Heart right ventricle (tissue), 16 donors: ENCODE results near the gene NFIL3. TPM values are rescaled to one million over a fixed set of nuclear protein-coding genes. Genes with fewer than 3 reads are reported as not detected.

Experiments used
- ATAC-seq, 8 donors: fragments of 200-7000 bp; cut with Tn5 transposase; one replicate each; pipeline ENCODE4 v1.9.1; 2020; ENCODE audit warnings: mild to moderate bottlenecking in 8 of 8, moderate library complexity in 8 of 8, moderate number of reproducible peaks in 1 of 8
- DNase-seq, 2 donors: peaks; one replicate each; pipeline ENCODE4 v3.0.0-alpha.2; 2020
- H3K27ac ChIP-seq, 10 donors: fragments of 200-600 bp; sonication (generic) in 2 of 10; one replicate each; pipeline versions ENCODE4 v1.5.0 to v1.8.0; 2020 to 2022; ENCODE audit warnings: mild to moderate bottlenecking in 3 of 10
- H3K27me3 ChIP-seq, 7 donors: fragments of 200-600 bp; one replicate each; pipeline ENCODE4 v1.8.0; 2021 to 2022; ENCODE audit warnings: mild to moderate bottlenecking in 2 of 7
- H3K36me3 ChIP-seq, 9 donors: fragments of 200-600 bp; sonication (generic) in 1 of 9; one replicate each; pipeline versions ENCODE4 v1.5.0 to v1.8.0; 2020 to 2022; ENCODE audit warnings: mild to moderate bottlenecking in 2 of 9
- H3K4me1 ChIP-seq, 9 donors: fragments of 200-600 bp; sonication (generic) in 1 of 9; one replicate each; pipeline versions ENCODE4 v1.5.0 to v1.8.0; 2020 to 2022; ENCODE audit warnings: mild to moderate bottlenecking in 4 of 9
- H3K4me3 ChIP-seq, 10 donors: fragments of 200-600 bp; sonication (generic) in 2 of 10; one replicate each; pipeline versions ENCODE4 v1.5.0 to v1.8.0; 2020 to 2022; ENCODE audit warnings: mild to moderate bottlenecking in 7 of 10, moderate library complexity in 2 of 10
- H3K9me3 ChIP-seq, 11 donors: fragments of 200-600 bp in 10 of 11; sonication (generic) in 2 of 11; one replicate each; pipeline versions ENCODE4 v1.5.0 to v1.8.0; 2013 to 2022; ENCODE audit warnings: mild to moderate bottlenecking in 2 of 11, control low read depth in 1 of 11, moderate library complexity in 1 of 11
- WGBS, 2 donors: extraction: QIAGEN DNeasy Blood & Tissue Kit; methylation state at CpG; one replicate each; pipeline ENCODE4 v1.1.7; 2013; ENCODE audit warnings: inconsistent platforms in 1 of 2; 5-methylcytosine and 5-hydroxymethylcytosine counted together
- intact Hi-C, 10 donors: fragments of 100-400 bp; cut with DNase I; formaldehyde crosslinking; loops; one replicate each; pipeline versions ENCODE4 v1.11.1 to v1.14.2; 2022
- polyA plus RNA-seq, 2 donors: library from polyadenylated mRNA; stranded (reverse); fragments of 200-250 nt; gene quantifications; one replicate each; pipeline ENCODE4 v1.2.3, GENCODE V29; 2013
- total RNA-seq, 10 donors: library from RNA; stranded (reverse); fragmentation: NEBNext Ultra II Directional in 3 of 10; extraction: Animal tissue kit (Norgen Biotek cat#: 25700) in 3 of 10; gene quantifications; one replicate each; pipeline versions ENCODE4 v1.2.1 to v1.2.4, GENCODE V29; 2021 to 2023
- TF ChIP-seq, protein P1 (sequence below), 9 donors: fragments of 200-600 bp; sonication (generic) in 2 of 9; IDR thresholded peaks; one replicate each; pipeline versions ENCODE4 v1.5.0 to v1.8.0; 2021 to 2022; ENCODE audit warnings: antibody characterized with exemption in 9 of 9, mild to moderate bottlenecking in 5 of 9, moderate library complexity in 1 of 9
- donor health status: Arrhythmogenic right ventricular cardiomyopathy.
- donor health status: ischemic (EF 13 %, LVEDD 7.1; RV severe dilation, severe dysfunction).
- donor health status: healthy with polysubstance abuse.
- donor health status: DM: no; HTN: yes; CAD: no.
- donor health status: DM: no; HTN: no; CAD: no.
- donor health status: ischemic (EF 25% LVEDD 6.9; RV normal size, moderate dysfunction).
- donor health status: ischemic (EF 25% LVEDD 5.7; RV mildly dilated, moderate dysfunction).
- donor health status: healthy.
- donor health status: DM: yes; HTN: yes; CAD: no.
- donor health status: Ischemic cardiomyopathy.
- donor health status: ischemic (EF 35%, LVEDD 5.7; RV mildly dilated, moderate dysfunction).
- donor health status: nonischemic (EF 11% LVEDD 7.7; RV severe dilation, severe dysfunction).
- donor health status: DM: yes; HTN: yes; CAD: no.
- donor health status: PGD.
- donor health status: ischemic (EF 29% LVEDD 5.4; RV normal size, mild dysfunction).
- donor health status: nonischemic (EF 23%, LVEDD 6.1; RV moderate dilation, normal function).

The NFIL3 gene
- total and polyA plus RNA-seq, 12 donors: 10.8 to 88.0 (median 26.9) TPM

DNA sequence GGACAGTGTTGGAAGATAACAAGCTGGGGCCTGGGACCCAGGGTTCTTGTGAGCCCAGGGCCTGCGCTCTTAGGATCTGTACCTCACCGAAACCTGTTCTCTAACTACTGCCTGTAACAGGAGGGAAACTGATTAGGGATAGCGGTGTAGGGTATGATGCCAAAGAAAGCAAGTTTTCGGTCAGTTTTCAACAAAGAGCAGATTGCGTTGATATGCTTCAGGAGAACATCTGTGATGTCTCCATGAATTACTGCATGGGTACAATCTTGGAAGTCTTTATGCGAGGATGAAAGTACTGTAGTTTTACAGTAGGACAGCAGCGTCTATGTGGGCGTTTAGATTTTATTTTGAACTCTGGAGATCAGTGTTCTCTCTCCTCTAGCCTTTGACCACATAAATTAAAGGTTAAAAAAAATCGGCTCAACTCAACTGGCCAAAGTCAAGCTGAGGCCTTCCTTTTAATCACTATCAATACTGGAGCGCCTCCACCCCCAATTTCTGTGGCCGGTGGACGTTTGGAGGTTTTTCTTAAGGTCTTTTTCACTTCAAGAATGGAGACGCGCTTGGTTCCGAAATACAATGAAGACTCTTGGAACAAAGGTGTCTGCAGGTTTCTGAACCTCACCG lies 3.0 kb downstream of the NFIL3 start:
- H3K4me3 ChIP-seq: peak overlapping the region; percentile 48 to 83 (median 68)
- no peaks in the 10 kb centered on the region for H3K9me3 ChIP-seq
- DNase-seq (no peak), ATAC-seq (no peak)
- intact Hi-C loops: loop anchor here in 8 of 10 donors (2.0 to 10.0 kb wide), 14 partner anchors 58 to 496 kb away; partner anchors contain the start of gene AUH (in 3 of the 8)
- peaks cover 0 to 79% (median 52%) of the 10 kb centered on the region in 9 donors for H3K4me1 ChIP-seq
- H3K27ac ChIP-seq: peak overlapping the region; percentile 85 to 96 (median 92)
- no peaks in the 10 kb centered on the region for H3K27me3 ChIP-seq
- TF ChIP-seq, protein P1, sequence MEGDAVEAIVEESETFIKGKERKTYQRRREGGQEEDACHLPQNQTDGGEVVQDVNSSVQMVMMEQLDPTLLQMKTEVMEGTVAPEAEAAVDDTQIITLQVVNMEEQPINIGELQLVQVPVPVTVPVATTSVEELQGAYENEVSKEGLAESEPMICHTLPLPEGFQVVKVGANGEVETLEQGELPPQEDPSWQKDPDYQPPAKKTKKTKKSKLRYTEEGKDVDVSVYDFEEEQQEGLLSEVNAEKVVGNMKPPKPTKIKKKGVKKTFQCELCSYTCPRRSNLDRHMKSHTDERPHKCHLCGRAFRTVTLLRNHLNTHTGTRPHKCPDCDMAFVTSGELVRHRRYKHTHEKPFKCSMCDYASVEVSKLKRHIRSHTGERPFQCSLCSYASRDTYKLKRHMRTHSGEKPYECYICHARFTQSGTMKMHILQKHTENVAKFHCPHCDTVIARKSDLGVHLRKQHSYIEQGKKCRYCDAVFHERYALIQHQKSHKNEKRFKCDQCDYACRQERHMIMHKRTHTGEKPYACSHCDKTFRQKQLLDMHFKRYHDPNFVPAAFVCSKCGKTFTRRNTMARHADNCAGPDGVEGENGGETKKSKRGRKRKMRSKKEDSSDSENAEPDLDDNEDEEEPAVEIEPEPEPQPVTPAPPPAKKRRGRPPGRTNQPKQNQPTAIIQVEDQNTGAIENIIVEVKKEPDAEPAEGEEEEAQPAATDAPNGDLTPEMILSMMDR (IDR thresholded peaks at IDR 0.05): no peak
- no peaks in the 10 kb centered on the region for H3K36me3 ChIP-seq
- WGBS, 2 donors: 36 to 44% methylated on average over 16 of the region's 16 CpGs

DNA sequence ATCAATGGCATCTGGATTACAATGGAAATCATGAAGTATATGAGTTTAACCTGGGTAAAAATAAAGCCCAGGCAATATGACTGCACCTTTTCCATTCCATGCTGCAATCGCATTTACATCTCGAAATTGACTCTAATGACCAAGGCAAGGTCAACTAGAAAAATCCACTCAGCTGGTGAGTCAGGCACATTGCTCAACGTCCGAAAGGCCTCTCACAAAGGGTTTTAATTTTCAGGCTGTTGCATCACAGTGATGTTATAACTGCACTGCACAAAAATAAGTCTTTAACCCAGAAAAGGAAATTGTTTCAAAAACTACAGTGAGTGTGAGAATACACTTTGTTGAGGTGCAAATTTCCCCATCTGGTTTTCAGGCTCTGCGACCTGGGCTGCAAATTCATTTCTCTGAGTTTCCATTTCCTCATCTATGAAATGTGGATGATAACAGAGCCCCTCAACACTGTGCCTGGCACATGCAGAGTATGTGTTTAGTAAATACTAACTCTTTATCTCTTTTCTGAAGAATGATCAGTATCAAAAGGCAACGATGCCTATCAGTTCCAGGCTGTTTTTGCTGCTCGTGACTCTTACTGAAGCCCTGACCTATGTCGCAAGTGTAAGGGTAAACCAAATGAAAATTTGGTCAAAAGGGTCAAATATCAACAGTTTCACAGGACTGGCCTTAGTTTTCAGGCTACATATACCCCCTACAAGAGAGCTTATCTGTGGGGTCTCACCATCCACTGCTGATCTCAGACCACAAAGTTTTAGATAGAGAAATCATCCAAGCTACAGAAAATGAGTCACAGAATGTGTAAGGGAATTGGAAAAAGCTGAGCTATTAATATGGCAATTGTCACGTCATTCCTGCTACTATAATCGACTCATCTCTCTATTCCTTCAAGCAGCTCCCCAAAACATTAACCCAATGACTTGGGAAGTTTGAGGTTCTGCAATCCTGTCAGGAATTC lies 4.1 kb downstream of the NFIL3 start:
- WGBS, 2 donors: 56 to 62% methylated on average over 10 of the region's 10 CpGs
- Histone ChIP-seq H3K36me3 (no peaks in the 10 kb centered on the region), H3K27me3 (no peaks in the 10 kb centered on the region), H3K4me1 (peaks cover 0 to 79% (median 49%) of the 10 kb centered on the region in 9 donors), H3K9me3 (no peaks in the 10 kb centered on the region), H3K27ac (peak overlapping the region in 7 of 10 donors; percentile 54 to 96 (median 92)), H3K4me3 (peak overlapping the region in 1 of 10 donors; percentile 17)
- intact Hi-C loops: loop anchor here in 9 of 10 donors (2.0 to 10.0 kb wide), 15 partner anchors 57 to 495 kb away; partner anchors contain the start of gene AUH (in 4 of the 9)
- TF ChIP-seq, protein P1 (IDR thresholded peaks at IDR 0.05): no peak
- ATAC-seq (peak in 1 of 8 donors; percentile 33), DNase-seq (peak in 1 of 2 donors; percentile 28)

GRCh38 chr9:91418215-91418610 lies 5.4 kb downstream of the NFIL3 start:
- H3K4me1 ChIP-seq: peaks cover 0 to 91% (median 48%) of the 10 kb centered on the region in 9 donors
- no peaks in the 10 kb centered on the region for H3K27me3 ChIP-seq
- H3K9me3 ChIP-seq: no peaks in the 10 kb centered on the region
- no peaks in the 10 kb centered on the region for H3K36me3 ChIP-seq
- peak overlapping the region in 4 of 10 donors; percentile 88 to 96 (median 93) for H3K27ac ChIP-seq
- intact Hi-C loops: loop anchor here in 2 of 10 donors (5.0 to 10.0 kb wide), 2 partner anchors 56 to 223 kb away; partner anchors contain the start of gene AUH (in 1 of the 2)
- TF ChIP-seq, protein P1 (IDR thresholded peaks at IDR 0.05): no peak
- no peak for DNase-seq
- ATAC-seq: no peak
- H3K4me3 ChIP-seq: no peak overlapping the region

DNA sequence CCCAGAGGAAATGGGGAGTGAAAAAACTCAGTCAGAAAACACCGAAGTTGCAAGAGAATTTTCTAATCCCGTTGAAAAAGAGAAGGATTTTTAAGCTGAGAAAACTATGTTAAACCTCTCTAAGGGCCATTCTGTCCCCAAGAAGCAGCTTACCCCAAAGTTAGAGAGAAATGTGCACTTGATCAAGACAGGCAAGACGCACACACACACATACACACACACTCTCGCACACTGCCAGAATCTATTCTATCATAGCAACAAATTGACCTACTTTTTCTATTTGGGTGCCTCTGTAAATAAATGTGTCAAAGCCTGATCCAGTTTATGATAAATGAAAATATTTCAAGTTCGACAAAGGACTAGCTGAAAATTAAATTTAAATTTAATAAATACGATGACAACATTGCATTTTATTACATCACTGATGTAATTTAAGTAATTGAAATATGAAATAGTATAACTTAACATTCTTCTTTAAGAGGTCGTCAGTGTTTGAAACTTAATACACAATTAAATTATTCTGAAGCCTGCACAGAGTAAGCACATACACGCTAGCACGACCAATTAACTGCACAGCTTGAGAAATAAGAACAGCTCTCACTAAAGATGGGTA lies 5.9 kb downstream of the NFIL3 start:
- ATAC-seq: no peak
- WGBS, 2 donors: 68 to 73% methylated on average over 9 of the region's 9 CpGs
- DNase-seq: no peak
- peak overlapping the region in 3 of 10 donors; percentile 22 to 96 (median 94) for H3K27ac ChIP-seq
- TF ChIP-seq, protein P1 (IDR thresholded peaks at IDR 0.05): no peak
- H3K36me3 ChIP-seq: no peaks in the 10 kb centered on the region
- no peaks in the 10 kb centered on the region for H3K9me3 ChIP-seq
- peaks cover 0 to 96% (median 48%) of the 10 kb centered on the region in 9 donors for H3K4me1 ChIP-seq
- intact Hi-C loops: loop anchor here in 2 of 10 donors (5.0 to 10.0 kb wide), 2 partner anchors 55 to 223 kb away; partner anchors contain the start of gene AUH (in 1 of the 2)
- no peak overlapping the region for H3K4me3 ChIP-seq
- H3K27me3 ChIP-seq: no peaks in the 10 kb centered on the region
